Osteocyte (in vitro differentiated cells): Measurements from ENCODE around the gene DPP7. TPM values are rescaled to one million over a fixed set of nuclear protein-coding genes. Genes with fewer than 3 reads are reported as not detected.

ENCODE experiments used
- DNase-seq: peaks from one replicate; pipeline ENCODE4 v3.0.0; 2021; ENCODE audit warnings: mixed read lengths; ENCODE audit not compliant: unreplicated experiment; ENCODE audit errors: extremely low spot score
- H3K27ac Mint-ChIP-seq: one replicate; pipeline ENCODE4 v1.8.0; 2021; ENCODE audit warnings: mild to moderate bottlenecking, mixed read lengths; ENCODE audit not compliant: unreplicated experiment
- H3K27me3 Mint-ChIP-seq: one replicate; pipeline ENCODE4 v1.8.0; 2021; ENCODE audit warnings: mixed read lengths; ENCODE audit not compliant: unreplicated experiment
- H3K36me3 Mint-ChIP-seq: one replicate; pipeline ENCODE4 v1.8.0; 2021; ENCODE audit warnings: mixed read lengths; ENCODE audit not compliant: unreplicated experiment
- H3K4me1 Mint-ChIP-seq: one replicate; pipeline ENCODE4 v1.8.0; 2021; ENCODE audit warnings: mixed read lengths; ENCODE audit not compliant: unreplicated experiment
- H3K4me3 Mint-ChIP-seq: one replicate; pipeline ENCODE4 v1.8.0; 2021; ENCODE audit warnings: mild to moderate bottlenecking, moderate library complexity, mixed read lengths; ENCODE audit not compliant: unreplicated experiment
- H3K9me3 Mint-ChIP-seq: one replicate; pipeline ENCODE4 v1.8.0; 2021; ENCODE audit warnings: mixed read lengths; ENCODE audit not compliant: unreplicated experiment
- total RNA-seq: library from RNA; stranded (reverse); gene quantifications from 2 replicates; pipeline ENCODE4 v1.2.1, GENCODE V29; 2021
- TF ChIP-seq, protein P1 (sequence below): fragments of 200-600 bp; sonication (generic); IDR thresholded peaks from 2 replicates; pipeline ENCODE4 v1.5.0; 2021; ENCODE audit warnings: antibody characterized with exemption, mild to moderate bottlenecking, moderate library complexity

The DPP7 gene
- total RNA-seq, 1 donor from 2014 or later = 118 TPM

DNA sequence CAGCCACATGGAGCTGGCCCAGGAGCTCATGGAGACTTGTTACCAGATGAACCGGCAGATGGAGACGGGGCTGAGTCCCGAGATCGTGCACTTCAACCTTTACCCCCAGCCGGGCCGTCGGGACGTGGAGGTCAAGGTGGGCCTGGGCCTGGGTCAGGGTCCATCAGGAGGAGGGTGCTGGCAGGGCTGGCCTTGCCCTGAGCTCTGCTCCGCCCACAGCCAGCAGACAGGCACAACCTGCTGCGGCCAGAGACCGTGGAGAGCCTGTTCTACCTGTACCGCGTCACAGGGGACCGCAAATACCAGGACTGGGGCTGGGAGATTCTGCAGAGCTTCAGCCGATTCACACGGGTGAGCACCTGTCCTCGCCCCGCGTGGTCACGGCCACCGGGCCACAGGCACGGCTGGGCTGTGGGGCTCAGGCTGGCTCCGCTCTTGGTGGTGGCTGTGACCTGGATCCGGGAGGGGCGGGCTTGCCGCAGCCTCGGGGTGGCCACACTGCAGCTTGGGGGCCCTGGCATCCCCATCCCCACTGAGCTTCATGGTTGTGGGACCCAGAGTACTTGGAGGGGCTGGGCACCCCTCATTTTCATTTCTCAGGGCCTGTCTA is 7.1 kb downstream of the DPP7 start:
- peaks cover 10% of the 10 kb centered on the region for H3K36me3 Mint-ChIP-seq
- H3K4me3 Mint-ChIP-seq = no peak overlapping the region
- no peaks in the 10 kb centered on the region for H3K4me1 Mint-ChIP-seq
- no peak overlapping the region for H3K27ac Mint-ChIP-seq
- H3K9me3 Mint-ChIP-seq = no peaks in the 10 kb centered on the region
- H3K27me3 Mint-ChIP-seq = no peaks in the 10 kb centered on the region
- no peak for DNase-seq
- TF ChIP-seq, protein P1, sequence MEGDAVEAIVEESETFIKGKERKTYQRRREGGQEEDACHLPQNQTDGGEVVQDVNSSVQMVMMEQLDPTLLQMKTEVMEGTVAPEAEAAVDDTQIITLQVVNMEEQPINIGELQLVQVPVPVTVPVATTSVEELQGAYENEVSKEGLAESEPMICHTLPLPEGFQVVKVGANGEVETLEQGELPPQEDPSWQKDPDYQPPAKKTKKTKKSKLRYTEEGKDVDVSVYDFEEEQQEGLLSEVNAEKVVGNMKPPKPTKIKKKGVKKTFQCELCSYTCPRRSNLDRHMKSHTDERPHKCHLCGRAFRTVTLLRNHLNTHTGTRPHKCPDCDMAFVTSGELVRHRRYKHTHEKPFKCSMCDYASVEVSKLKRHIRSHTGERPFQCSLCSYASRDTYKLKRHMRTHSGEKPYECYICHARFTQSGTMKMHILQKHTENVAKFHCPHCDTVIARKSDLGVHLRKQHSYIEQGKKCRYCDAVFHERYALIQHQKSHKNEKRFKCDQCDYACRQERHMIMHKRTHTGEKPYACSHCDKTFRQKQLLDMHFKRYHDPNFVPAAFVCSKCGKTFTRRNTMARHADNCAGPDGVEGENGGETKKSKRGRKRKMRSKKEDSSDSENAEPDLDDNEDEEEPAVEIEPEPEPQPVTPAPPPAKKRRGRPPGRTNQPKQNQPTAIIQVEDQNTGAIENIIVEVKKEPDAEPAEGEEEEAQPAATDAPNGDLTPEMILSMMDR = no peak

DNA sequence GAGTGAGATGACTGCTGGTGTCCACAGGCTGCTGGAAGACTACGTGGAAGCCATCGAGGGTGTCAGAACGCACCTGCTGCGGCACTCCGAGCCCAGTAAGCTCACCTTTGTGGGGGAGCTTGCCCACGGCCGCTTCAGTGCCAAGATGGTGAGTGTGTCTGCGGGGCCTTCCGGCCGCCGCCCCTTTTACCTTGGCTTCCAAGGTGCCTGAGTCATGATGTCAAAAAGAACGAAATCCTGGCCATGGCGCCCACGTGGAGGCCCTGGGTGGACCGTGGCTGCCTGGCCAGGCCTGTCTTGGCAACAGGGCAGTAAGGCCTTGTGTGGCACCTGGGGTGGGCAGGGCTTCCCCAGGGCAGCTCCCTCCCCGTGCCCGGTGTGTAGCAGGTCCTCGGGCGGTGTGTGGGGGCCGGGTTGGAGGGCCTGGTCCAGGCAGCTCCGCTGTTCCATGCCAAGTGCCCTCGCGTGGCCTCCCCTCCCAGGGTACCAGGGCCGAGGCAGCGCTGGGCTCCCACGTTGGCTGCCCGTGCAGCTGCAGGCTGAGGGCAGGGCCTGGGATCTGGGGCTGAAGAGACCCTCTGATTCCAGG is 7.8 kb downstream of the DPP7 start:
- H3K4me1 Mint-ChIP-seq = no peaks in the 10 kb centered on the region
- TF ChIP-seq, protein P1 = no peak
- no peak overlapping the region for H3K27ac Mint-ChIP-seq
- H3K27me3 Mint-ChIP-seq = no peaks in the 10 kb centered on the region
- no peak overlapping the region for H3K4me3 Mint-ChIP-seq
- H3K9me3 Mint-ChIP-seq = no peaks in the 10 kb centered on the region
- DNase-seq = no peak
- H3K36me3 Mint-ChIP-seq = peaks cover 10% of the 10 kb centered on the region

DNA sequence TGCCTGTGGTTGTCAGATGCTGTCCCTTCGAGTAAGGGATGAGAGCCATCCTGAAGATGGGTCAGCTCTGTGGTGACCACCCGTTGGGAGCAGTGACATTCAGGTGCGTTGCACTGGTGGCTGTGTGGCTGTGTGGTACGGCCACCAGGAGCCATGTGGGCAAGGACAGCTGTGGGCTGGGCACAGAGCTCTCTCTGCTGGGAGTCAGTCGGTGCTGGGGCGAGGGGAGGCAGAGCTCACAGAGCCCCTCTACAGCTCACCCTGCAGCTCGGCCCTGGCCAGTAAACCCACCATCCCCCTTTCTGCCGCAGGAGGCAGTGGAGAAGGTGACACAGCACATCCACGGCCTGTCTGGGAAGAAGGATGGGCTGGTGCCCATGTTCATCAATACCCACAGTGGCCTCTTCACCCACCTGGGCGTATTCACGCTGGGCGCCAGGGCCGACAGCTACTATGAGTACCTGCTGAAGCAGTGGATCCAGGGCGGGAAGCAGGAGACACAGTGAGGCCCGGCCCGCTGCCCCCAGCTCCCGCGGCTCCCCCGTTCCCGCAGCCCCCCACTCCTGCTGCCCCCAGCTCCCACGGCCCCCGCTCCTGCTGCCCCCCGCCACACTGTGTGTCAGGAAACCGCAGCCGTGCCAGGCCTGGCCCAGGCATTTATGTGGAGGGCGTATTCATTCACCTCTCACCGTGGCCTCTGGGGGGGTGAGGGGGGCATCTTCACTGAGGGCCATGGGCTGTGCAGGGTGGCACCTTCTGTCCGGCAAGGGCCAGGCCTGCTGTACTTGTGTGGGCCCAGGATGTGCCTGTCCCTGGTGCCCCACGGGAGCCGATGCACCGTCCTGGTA is 8.5 kb downstream of the DPP7 start:
- DNase-seq = no peak
- no peaks in the 10 kb centered on the region for H3K27me3 Mint-ChIP-seq
- peaks cover 10% of the 10 kb centered on the region for H3K36me3 Mint-ChIP-seq

DNA sequence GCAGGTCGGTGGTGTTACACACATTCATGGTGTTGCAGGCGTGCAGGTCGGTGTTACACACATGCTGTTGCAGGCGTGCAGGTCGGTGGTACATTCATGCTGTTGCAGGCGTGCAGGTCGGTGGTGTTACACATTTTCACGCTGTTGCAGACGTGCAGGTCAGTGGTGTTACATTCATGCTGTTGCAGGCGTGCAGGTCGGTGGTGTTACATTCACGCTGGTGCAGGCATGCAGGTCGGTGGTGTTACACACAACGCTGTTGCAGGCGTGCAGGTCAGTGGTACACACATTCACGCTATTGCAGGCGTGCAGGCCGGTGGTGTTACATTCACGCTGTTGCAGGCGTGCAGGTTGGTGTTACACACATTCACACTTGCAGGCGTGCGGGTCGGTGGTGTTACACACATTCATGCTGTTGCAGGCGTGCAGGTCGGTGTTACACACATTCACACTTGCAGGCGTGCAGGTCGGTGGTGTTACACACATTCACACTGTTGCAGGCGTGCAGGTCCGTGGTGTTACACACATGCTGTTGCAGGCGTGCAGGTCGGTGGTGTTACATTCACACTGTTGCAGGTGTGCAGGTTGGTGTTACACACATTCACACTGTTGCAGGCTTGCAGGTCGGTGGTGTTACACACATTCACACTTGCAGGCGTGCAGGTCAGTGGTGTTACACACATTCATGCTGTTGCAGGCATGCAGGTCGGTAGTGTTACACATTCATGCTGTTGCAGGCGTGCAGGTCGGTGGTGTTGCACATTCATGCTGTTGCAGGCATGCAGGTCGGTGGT is 11.1 kb downstream of the DPP7 start:
- Mint-ChIP-seq H3K9me3 (no peaks in the 10 kb centered on the region), H3K4me3 (no peak overlapping the region), H3K4me1 (no peaks in the 10 kb centered on the region), H3K27ac (no peak overlapping the region), H3K27me3 (no peaks in the 10 kb centered on the region), H3K36me3 (peaks cover 18% of the 10 kb centered on the region)
- DNase-seq = no peak
- TF ChIP-seq, protein P1 = no peak

More for the DNA sequence above, 8.5 kb downstream of the DPP7 start:
- Mint-ChIP-seq H3K4me1 (no peaks in the 10 kb centered on the region), H3K9me3 (no peaks in the 10 kb centered on the region), H3K4me3 (no peak overlapping the region), H3K27ac (no peak overlapping the region)
- TF ChIP-seq, protein P1 = no peak
